HEK293 (cell line): ENCODE data around the gene HM13.

ENCODE experiments used
- HOXA7 ChIP-seq: sonication (generic); formaldehyde crosslinking; IDR thresholded peaks from 2 replicates; pipeline ENCODE4 v1.8.1; 2022; ENCODE audit warnings: missing genetic modification reagents, borderline replicate concordance
- HOXD13 ChIP-seq: sonication (generic); formaldehyde crosslinking; IDR thresholded peaks from 2 replicates; pipeline ENCODE4 v1.8.0; 2022; ENCODE audit warnings: missing genetic modification reagents, borderline replicate concordance
- KLF10 ChIP-seq: fragments of 450-650 bp; IDR thresholded peaks from 2 replicates; pipeline ENCODE4 v1.5.1; 2018; ENCODE audit warnings: missing biosample characterization, mild to moderate bottlenecking, missing genetic modification characterization
- SP2 ChIP-seq: fragments of 450-650 bp; formaldehyde crosslinking; IDR thresholded peaks from 2 replicates; pipeline ENCODE4 v1.5.1; 2016; ENCODE audit warnings: missing biosample characterization, missing genetic modification characterization
- YY2 ChIP-seq: fragments of 450-650 bp; formaldehyde crosslinking; IDR thresholded peaks from 2 replicates; pipeline ENCODE4 v1.5.1; 2016; ENCODE audit warnings: missing biosample characterization, missing genetic modification characterization
- ZFHX2 ChIP-seq: fragments of 450-650 bp; formaldehyde crosslinking; conservative IDR thresholded peaks from 2 replicates; pipeline ENCODE4 v1.5.1; 2016; ENCODE audit warnings: missing biosample characterization, missing genetic modification characterization
- ZNF114 ChIP-seq: fragments of 450-650 bp; formaldehyde crosslinking; IDR thresholded peaks from 2 replicates; pipeline ENCODE4 v1.5.0; 2017; ENCODE audit warnings: missing biosample characterization, missing genetic modification characterization
- ZNF132 ChIP-seq: fragments of 450-650 bp; formaldehyde crosslinking; IDR thresholded peaks from 2 replicates; pipeline ENCODE4 v1.5.1; 2017; ENCODE audit warnings: missing biosample characterization, missing genetic modification characterization, borderline replicate concordance
- ZNF221 ChIP-seq: fragments of 450-650 bp; formaldehyde crosslinking; IDR thresholded peaks from 2 replicates; pipeline ENCODE4 v1.5.1; 2017; ENCODE audit warnings: missing biosample characterization, missing genetic modification characterization, borderline replicate concordance
- ZNF23 ChIP-seq: fragments of 450-650 bp; formaldehyde crosslinking; IDR thresholded peaks from 2 replicates; pipeline ENCODE4 v1.5.1; 2016; ENCODE audit warnings: missing biosample characterization, missing genetic modification characterization, borderline replicate concordance
- ZNF239 ChIP-seq: fragments of 450-650 bp; formaldehyde crosslinking; IDR thresholded peaks from 2 replicates; pipeline ENCODE4 v1.5.1; 2016; ENCODE audit warnings: missing biosample characterization, missing genetic modification characterization
- ZNF416 ChIP-seq: fragments of 450-650 bp; formaldehyde crosslinking; IDR thresholded peaks from 2 replicates; pipeline ENCODE4 v1.5.1; 2016; ENCODE audit warnings: missing biosample characterization, missing genetic modification characterization
- ZNF548 ChIP-seq: fragments of 450-650 bp; formaldehyde crosslinking; IDR thresholded peaks from 2 replicates; pipeline ENCODE4 v1.5.1; 2016; ENCODE audit warnings: missing biosample characterization, missing genetic modification characterization
- ZNF571 ChIP-seq: fragments of 450-650 bp; formaldehyde crosslinking; IDR thresholded peaks from 2 replicates; pipeline ENCODE4 v1.5.0; 2017; ENCODE audit warnings: missing biosample characterization, missing genetic modification characterization
- ZNF585B ChIP-seq: fragments of 450-650 bp; formaldehyde crosslinking; IDR thresholded peaks from 2 replicates; pipeline ENCODE4 v1.5.1; 2016; ENCODE audit warnings: missing biosample characterization, missing genetic modification characterization
- ZNF624 ChIP-seq: fragments of 450-650 bp; formaldehyde crosslinking; IDR thresholded peaks from 2 replicates; pipeline ENCODE4 v1.5.1; 2017; ENCODE audit warnings: missing biosample characterization, missing genetic modification characterization
- ZNF626 ChIP-seq: fragments of 450-650 bp; sonication (Bioruptor Pico); formaldehyde crosslinking; IDR thresholded peaks from 2 replicates; pipeline ENCODE4 v1.5.1; 2018; ENCODE audit warnings: missing biosample characterization, missing genetic modification characterization, inconsistent platforms
- ZNF629 ChIP-seq: fragments of 450-650 bp; formaldehyde crosslinking; IDR thresholded peaks from 2 replicates; pipeline ENCODE4 v1.5.1; 2017; ENCODE audit warnings: missing biosample characterization, missing genetic modification characterization
- ZNF670 ChIP-seq: fragments of 450-650 bp; formaldehyde crosslinking; IDR thresholded peaks from 2 replicates; pipeline ENCODE4 v1.5.1; 2016; ENCODE audit warnings: missing biosample characterization, missing genetic modification characterization, low read depth
- ZNF707 ChIP-seq: fragments of 450-650 bp; formaldehyde crosslinking; IDR thresholded peaks from 2 replicates; pipeline ENCODE4 v1.5.1; 2016; ENCODE audit warnings: missing biosample characterization, missing genetic modification characterization
- ZNF747 ChIP-seq: fragments of 450-650 bp; formaldehyde crosslinking; IDR thresholded peaks from 2 replicates; pipeline ENCODE4 v1.5.1; 2016; ENCODE audit warnings: missing biosample characterization, missing genetic modification characterization
- ZNF785 ChIP-seq: fragments of 450-650 bp; formaldehyde crosslinking; IDR thresholded peaks from 2 replicates; pipeline ENCODE4 v1.5.1; 2016; ENCODE audit warnings: missing biosample characterization, missing genetic modification characterization
- ZNF843 ChIP-seq: fragments of 450-650 bp; formaldehyde crosslinking; IDR thresholded peaks from 2 replicates; pipeline ENCODE4 v1.5.1; 2016; ENCODE audit warnings: missing biosample characterization, missing genetic modification characterization
- TF ChIP-seq, protein P1 (sequence below): fragments of 450-650 bp; formaldehyde crosslinking; IDR thresholded peaks from 2 replicates; pipeline ENCODE4 v1.5.1; 2016; ENCODE audit warnings: missing biosample characterization, missing genetic modification characterization, low read depth
- TF ChIP-seq, protein P2 (sequence below): fragments of 450-650 bp; formaldehyde crosslinking; IDR thresholded peaks from 2 replicates; pipeline ENCODE4 v1.5.1; 2016; ENCODE audit warnings: missing biosample characterization, missing genetic modification characterization
- TF ChIP-seq, protein P3 (sequence below): fragments of 450-650 bp; formaldehyde crosslinking; IDR thresholded peaks from 2 replicates; pipeline ENCODE4 v1.5.1; 2017; ENCODE audit warnings: missing biosample characterization, mild to moderate bottlenecking, missing genetic modification characterization, moderate library complexity
- TF ChIP-seq, protein P4 (sequence below): fragments of 450-650 bp; formaldehyde crosslinking; optimal IDR thresholded peaks from 2 replicates; pipeline ENCODE3; 2016; ENCODE audit warnings: missing biosample characterization, mild to moderate bottlenecking, missing genetic modification characterization
- TF ChIP-seq, protein P5 (sequence below): fragments of 450-650 bp; IDR thresholded peaks from 2 replicates; pipeline ENCODE4 v1.5.1; 2018; ENCODE audit warnings: missing biosample characterization, missing genetic modification characterization
- TF ChIP-seq, protein P6 (sequence below): fragments of 450-650 bp; formaldehyde crosslinking; IDR thresholded peaks from 2 replicates; pipeline ENCODE4 v1.5.1; 2016; ENCODE audit warnings: missing biosample characterization, missing genetic modification characterization
- TF ChIP-seq, protein P7 (sequence below): fragments of 450-650 bp; formaldehyde crosslinking; IDR thresholded peaks from 2 replicates; pipeline ENCODE4 v1.5.1; 2016; ENCODE audit warnings: missing biosample characterization, missing genetic modification characterization

HM13 gene

DNA sequence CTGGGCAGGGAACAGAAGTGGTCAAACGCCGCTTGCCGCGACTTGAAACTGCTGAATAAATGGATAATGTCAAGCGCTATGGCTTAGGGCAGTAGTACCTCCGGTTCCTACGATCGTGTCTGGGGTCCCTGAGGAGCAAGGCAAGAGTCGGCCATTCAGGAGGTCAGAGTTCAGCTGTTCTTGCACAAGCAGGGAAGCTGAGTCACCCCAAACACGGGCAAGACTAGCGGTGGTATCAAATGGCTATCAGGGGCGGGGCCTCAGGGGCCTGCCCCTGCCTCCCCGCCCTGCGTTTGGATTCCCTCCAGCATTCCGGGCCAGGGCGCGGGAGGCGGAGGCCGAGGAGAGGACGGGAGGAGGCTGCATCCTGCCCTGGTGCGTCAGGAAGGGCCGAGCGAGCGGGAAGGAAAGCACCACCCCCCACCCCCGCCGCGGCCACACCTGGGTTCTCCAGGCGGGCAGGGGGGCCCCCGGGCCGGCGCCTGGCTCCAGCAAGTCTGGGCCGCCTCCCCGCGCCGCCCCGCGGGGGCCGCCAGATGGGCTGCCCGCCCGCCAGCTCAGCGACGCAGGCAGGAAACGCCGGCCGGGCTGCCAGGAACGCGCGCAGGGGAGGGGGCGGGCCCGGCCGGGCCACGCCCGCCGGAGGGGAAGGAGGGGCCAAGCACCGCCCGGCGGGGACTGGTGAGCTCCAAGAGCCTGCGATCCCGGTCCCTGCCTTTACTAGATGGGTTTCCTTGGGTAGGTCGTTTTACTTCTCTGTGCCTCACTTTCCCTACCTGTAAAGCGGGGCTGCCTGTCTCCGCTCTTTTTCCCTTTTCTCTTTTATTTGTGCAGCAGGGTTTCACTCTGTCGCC, 58.7 kb downstream of the HM13 start (continued):
- TF ChIP-seq ZNF785, result no peak
- TF ChIP-seq ZNF239, result peak; percentile 86
- no peak for TF ChIP-seq ZNF416
- no peak for TF ChIP-seq ZNF132
- TF ChIP-seq, protein P1, sequence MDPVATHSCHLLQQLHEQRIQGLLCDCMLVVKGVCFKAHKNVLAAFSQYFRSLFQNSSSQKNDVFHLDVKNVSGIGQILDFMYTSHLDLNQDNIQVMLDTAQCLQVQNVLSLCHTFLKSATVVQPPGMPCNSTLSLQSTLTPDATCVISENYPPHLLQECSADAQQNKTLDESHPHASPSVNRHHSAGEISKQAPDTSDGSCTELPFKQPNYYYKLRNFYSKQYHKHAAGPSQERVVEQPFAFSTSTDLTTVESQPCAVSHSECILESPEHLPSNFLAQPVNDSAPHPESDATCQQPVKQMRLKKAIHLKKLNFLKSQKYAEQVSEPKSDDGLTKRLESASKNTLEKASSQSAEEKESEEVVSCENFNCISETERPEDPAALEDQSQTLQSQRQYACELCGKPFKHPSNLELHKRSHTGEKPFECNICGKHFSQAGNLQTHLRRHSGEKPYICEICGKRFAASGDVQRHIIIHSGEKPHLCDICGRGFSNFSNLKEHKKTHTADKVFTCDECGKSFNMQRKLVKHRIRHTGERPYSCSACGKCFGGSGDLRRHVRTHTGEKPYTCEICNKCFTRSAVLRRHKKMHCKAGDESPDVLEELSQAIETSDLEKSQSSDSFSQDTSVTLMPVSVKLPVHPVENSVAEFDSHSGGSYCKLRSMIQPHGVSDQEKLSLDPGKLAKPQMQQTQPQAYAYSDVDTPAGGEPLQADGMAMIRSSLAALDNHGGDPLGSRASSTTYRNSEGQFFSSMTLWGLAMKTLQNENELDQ, result no peak
- no peak for TF ChIP-seq ZNF23 (tag by site-specific recombination)
- TF ChIP-seq ZNF626 (tag by site-specific recombination), result no peak
- TF ChIP-seq ZNF843, result no peak
- TF ChIP-seq, protein P2, sequence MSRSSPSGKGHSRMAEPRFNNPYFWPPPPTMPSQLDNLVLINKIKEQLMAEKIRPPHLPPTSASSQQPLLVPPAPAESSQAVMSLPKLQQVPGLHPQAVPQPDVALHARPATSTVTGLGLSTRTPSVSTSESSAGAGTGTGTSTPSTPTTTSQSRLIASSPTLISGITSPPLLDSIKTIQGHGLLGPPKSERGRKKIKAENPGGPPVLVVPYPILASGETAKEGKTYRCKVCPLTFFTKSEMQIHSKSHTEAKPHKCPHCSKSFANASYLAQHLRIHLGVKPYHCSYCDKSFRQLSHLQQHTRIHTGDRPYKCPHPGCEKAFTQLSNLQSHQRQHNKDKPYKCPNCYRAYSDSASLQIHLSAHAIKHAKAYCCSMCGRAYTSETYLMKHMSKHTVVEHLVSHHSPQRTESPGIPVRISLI (tag by site-specific recombination), result no peak
- no peak for TF ChIP-seq ZNF571 (tag by site-specific recombination)
- TF ChIP-seq ZNF747 (tag by site-specific recombination), result no peak
- TF ChIP-seq, protein P3, sequence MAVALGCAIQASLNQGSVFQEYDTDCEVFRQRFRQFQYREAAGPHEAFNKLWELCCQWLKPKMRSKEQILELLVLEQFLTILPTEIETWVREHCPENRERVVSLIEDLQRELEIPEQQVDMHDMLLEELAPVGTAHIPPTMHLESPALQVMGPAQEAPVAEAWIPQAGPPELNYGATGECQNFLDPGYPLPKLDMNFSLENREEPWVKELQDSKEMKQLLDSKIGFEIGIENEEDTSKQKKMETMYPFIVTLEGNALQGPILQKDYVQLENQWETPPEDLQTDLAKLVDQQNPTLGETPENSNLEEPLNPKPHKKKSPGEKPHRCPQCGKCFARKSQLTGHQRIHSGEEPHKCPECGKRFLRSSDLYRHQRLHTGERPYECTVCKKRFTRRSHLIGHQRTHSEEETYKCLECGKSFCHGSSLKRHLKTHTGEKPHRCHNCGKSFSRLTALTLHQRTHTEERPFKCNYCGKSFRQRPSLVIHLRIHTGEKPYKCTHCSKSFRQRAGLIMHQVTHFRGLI (tag by site-specific recombination), result peak; percentile 66
- no peak for TF ChIP-seq ZNF707 (tag by site-specific recombination)
- no peak for TF ChIP-seq ZNF670 (tag by site-specific recombination)
- TF ChIP-seq ZNF548, result no peak
- TF ChIP-seq YY2 (tag by site-specific recombination), result peak; percentile 66
- peak; percentile 74 for TF ChIP-seq SP2
- TF ChIP-seq ZNF585B (tag by site-specific recombination), result no peak
- TF ChIP-seq ZNF114 (tag by site-specific recombination), result no peak
- peak; percentile 93 for TF ChIP-seq KLF10
- TF ChIP-seq ZFHX2 (tag by site-specific recombination), result peak; percentile 80
- no peak for TF ChIP-seq ZNF221 (tag by site-specific recombination)
- TF ChIP-seq, protein P4, sequence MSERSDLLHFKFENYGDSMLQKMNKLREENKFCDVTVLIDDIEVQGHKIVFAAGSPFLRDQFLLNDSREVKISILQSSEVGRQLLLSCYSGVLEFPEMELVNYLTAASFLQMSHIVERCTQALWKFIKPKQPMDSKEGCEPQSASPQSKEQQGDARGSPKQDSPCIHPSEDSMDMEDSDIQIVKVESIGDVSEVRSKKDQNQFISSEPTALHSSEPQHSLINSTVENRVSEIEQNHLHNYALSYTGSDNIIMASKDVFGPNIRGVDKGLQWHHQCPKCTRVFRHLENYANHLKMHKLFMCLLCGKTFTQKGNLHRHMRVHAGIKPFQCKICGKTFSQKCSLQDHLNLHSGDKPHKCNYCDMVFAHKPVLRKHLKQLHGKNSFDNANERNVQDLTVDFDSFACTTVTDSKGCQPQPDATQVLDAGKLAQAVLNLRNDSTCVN (tag by site-specific recombination), result peak; percentile 68
- TF ChIP-seq, protein P5, sequence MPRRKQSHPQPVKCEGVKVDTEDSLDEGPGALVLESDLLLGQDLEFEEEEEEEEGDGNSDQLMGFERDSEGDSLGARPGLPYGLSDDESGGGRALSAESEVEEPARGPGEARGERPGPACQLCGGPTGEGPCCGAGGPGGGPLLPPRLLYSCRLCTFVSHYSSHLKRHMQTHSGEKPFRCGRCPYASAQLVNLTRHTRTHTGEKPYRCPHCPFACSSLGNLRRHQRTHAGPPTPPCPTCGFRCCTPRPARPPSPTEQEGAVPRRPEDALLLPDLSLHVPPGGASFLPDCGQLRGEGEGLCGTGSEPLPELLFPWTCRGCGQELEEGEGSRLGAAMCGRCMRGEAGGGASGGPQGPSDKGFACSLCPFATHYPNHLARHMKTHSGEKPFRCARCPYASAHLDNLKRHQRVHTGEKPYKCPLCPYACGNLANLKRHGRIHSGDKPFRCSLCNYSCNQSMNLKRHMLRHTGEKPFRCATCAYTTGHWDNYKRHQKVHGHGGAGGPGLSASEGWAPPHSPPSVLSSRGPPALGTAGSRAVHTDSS (tag by site-specific recombination), result no peak; the same call in 1 of the 2 replicates
- TF ChIP-seq, protein P6, sequence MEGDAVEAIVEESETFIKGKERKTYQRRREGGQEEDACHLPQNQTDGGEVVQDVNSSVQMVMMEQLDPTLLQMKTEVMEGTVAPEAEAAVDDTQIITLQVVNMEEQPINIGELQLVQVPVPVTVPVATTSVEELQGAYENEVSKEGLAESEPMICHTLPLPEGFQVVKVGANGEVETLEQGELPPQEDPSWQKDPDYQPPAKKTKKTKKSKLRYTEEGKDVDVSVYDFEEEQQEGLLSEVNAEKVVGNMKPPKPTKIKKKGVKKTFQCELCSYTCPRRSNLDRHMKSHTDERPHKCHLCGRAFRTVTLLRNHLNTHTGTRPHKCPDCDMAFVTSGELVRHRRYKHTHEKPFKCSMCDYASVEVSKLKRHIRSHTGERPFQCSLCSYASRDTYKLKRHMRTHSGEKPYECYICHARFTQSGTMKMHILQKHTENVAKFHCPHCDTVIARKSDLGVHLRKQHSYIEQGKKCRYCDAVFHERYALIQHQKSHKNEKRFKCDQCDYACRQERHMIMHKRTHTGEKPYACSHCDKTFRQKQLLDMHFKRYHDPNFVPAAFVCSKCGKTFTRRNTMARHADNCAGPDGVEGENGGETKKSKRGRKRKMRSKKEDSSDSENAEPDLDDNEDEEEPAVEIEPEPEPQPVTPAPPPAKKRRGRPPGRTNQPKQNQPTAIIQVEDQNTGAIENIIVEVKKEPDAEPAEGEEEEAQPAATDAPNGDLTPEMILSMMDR (tag by site-specific recombination), result no peak
- peak; percentile 86 for TF ChIP-seq ZNF629
- TF ChIP-seq ZNF624, result no peak
- no peak for TF ChIP-seq HOXD13 (CRISPR knock-in tag)
- TF ChIP-seq, protein P7, sequence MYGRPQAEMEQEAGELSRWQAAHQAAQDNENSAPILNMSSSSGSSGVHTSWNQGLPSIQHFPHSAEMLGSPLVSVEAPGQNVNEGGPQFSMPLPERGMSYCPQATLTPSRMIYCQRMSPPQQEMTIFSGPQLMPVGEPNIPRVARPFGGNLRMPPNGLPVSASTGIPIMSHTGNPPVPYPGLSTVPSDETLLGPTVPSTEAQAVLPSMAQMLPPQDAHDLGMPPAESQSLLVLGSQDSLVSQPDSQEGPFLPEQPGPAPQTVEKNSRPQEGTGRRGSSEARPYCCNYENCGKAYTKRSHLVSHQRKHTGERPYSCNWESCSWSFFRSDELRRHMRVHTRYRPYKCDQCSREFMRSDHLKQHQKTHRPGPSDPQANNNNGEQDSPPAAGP (tag by site-specific recombination), result peak; percentile 84
- no peak for TF ChIP-seq HOXA7 (CRISPR knock-in tag)
